Activated CD4-positive, alpha-beta memory T cell treated with anti-CD3 and anti-CD28 coated beads, Interleukin-2, amount 10 ng/mL, durations not matched to agents 7 days and 5 days (primary cell): Measurements from ENCODE around the gene CCR6. TPM values are rescaled to one million over a fixed set of nuclear protein-coding genes. Genes with fewer than 3 reads are reported as not detected.
"Not testable (repeated sequence)": the region's sequence is repeated elsewhere in the genome, so short reads cannot be mapped to it uniquely, and the experiment has no call there.

Experiments used
- CTCF ChIA-PET: fragments of 350-600 bp; sonication (Branson Sonifier 250); formaldehyde crosslinking; loops from one replicate; lab custom pipeline; 2021; ENCODE audit warnings: antibody characterized with exemption, inconsistent platforms; lab: Charles Lee
- POLR2A ChIA-PET: fragments of 350-600 bp; sonication (Branson Sonifier 250); formaldehyde crosslinking; loops from one replicate; lab custom pipeline; 2021; ENCODE audit warnings: antibody characterized with exemption; lab: Charles Lee
- DNase-seq: peaks from one replicate; pipeline ENCODE4 v3.0.0-alpha.2; 2020
- H3K27ac Mint-ChIP-seq: one replicate; pipeline ENCODE4 v1.8.0; 2021; ENCODE audit warnings: mild to moderate bottlenecking, mixed read lengths
- H3K27me3 Mint-ChIP-seq: one replicate; pipeline ENCODE4 v1.8.0; 2021; ENCODE audit warnings: mixed read lengths
- H3K36me3 Mint-ChIP-seq: one replicate; pipeline ENCODE4 v1.8.0; 2021; ENCODE audit warnings: low read depth, mixed read lengths
- H3K4me1 Mint-ChIP-seq: one replicate; pipeline ENCODE4 v1.8.0; 2021; ENCODE audit warnings: mixed read lengths
- H3K4me3 Mint-ChIP-seq: one replicate; pipeline ENCODE4 v1.8.0; 2021; ENCODE audit warnings: mild to moderate bottlenecking, mixed read lengths
- H3K9me3 Mint-ChIP-seq: one replicate; pipeline ENCODE4 v1.8.0; 2021; ENCODE audit warnings: mixed read lengths
- total RNA-seq, 2 experiments: library from RNA; stranded (reverse); gene quantifications; one replicate each; pipeline ENCODE4 v1.2.3, GENCODE V29; 2021

Gene CCR6
- total RNA-seq, 2 experiments from 2014 or later: 20.0 to 20.3 TPM

DNA sequence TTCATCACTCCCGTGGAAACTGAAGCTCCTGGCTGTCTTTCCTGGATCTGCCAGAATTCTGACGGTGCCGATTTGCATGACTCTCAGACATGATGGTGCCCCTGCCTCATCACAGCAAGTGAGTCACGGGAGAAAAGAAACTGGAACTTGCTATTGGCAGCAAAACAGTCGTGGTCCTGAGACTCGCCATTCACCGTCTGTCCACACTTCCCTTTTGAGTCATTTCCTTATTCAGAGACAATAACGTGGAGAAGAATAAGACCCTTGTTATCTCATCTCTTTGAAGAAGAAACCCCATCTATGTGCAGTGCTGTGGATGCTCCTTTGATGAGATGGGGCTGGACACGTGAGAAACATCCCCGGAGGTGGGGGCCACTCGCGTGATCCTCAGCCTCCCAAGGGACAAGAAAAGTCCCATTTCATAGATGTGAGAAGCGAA, 30.6 kb downstream of the CCR6 start:
- peaks cover 7% of the 10 kb centered on the region for H3K27me3 Mint-ChIP-seq
- H3K4me3 Mint-ChIP-seq: peak overlapping the region; percentile 59
- ChIA-PET CTCF (no interaction called here), POLR2A (interaction anchor here (1.8 kb wide), 1 partner anchor 31 kb away, joined by 5 read pairs; the partner anchor contains the start of gene CCR6)
- no peaks in the 10 kb centered on the region for H3K36me3 Mint-ChIP-seq
- no peak overlapping the region for H3K27ac Mint-ChIP-seq
- H3K9me3 Mint-ChIP-seq: no peaks in the 10 kb centered on the region
- DNase-seq: no peak
- H3K4me1 Mint-ChIP-seq: peaks cover 31% of the 10 kb centered on the region

- Mint-ChIP-seq H3K27ac (no peak overlapping the region), H3K27me3 (peaks cover 10% of the 10 kb centered on the region), H3K4me1 (peaks cover 31% of the 10 kb centered on the region), H3K4me3 (no peak overlapping the region), H3K36me3 (no peaks in the 10 kb centered on the region), H3K9me3 (no peaks in the 10 kb centered on the region)
- DNase-seq: no peak
- ChIA-PET CTCF (no interaction called here), POLR2A (no interaction called here)
Measured at GRCh38 chr6:167154291-167154690, 31.4 kb downstream of the CCR6 start.

DNA sequence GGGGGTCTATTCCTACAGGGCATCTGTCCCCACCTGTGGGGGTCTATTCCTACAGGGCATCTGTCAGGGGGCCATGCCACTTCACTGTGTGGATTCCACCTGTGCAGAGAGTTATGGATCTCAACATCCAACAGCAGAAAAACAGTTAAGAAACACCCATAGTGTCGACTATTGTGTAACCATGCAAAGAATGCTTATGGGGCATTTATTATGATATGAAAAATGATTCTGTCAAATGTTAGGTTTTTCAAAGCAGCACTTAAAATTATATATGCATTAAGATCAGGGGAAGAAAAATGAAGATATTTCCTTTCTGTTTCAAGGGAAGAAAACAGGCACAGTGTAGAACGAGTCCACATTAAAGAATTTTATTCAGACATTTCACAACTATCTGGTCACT, 32.0 kb downstream of the CCR6 start:
- Mint-ChIP-seq H3K27me3 (peaks cover 10% of the 10 kb centered on the region), H3K27ac (no peak overlapping the region), H3K36me3 (no peaks in the 10 kb centered on the region), H3K4me1 (peaks cover 31% of the 10 kb centered on the region), H3K9me3 (no peaks in the 10 kb centered on the region), H3K4me3 (no peak overlapping the region)
- DNase-seq: no peak
- POLR2A ChIA-PET: no interaction called here
- CTCF ChIA-PET: no interaction called here

- ChIA-PET POLR2A (no interaction called here), CTCF (no interaction called here)
- H3K9me3 Mint-ChIP-seq: no peaks in the 10 kb centered on the region
- H3K4me3 Mint-ChIP-seq: no peak overlapping the region
- peaks cover 10% of the 10 kb centered on the region for H3K27me3 Mint-ChIP-seq
- DNase-seq: no peak
- H3K27ac Mint-ChIP-seq: no peak overlapping the region
- peaks cover 14% of the 10 kb centered on the region for H3K4me1 Mint-ChIP-seq
- H3K36me3 Mint-ChIP-seq: no peaks in the 10 kb centered on the region
Measured at GRCh38 chr6:167157414-167157813, 34.5 kb downstream of the CCR6 start.

GRCh38 chr6:167157863-167158262, 35.0 kb downstream of the CCR6 start, which contains the start of gene GPR31:
Gene GPR31 (minus strand): TSS chr6:167157980. CDS start chr6:167157831, 149 bp downstream.
- Mint-ChIP-seq H3K9me3 (no peaks in the 10 kb centered on the region), H3K36me3 (no peaks in the 10 kb centered on the region), H3K27me3 (peaks cover 10% of the 10 kb centered on the region), H3K4me1 (peaks cover 10% of the 10 kb centered on the region), H3K4me3 (no peak within 1 kb of the TSS), H3K27ac (no peak within 1 kb of the TSS)
- CTCF ChIA-PET: no interaction called here
- DNase-seq: no peak
- POLR2A ChIA-PET: no interaction called here

- Mint-ChIP-seq H3K4me1 (no peaks in the 10 kb centered on the region), H3K27me3 (peaks cover 14% of the 10 kb centered on the region), H3K4me3 (no peak overlapping the region), H3K9me3 (no peaks in the 10 kb centered on the region), H3K27ac (no peak overlapping the region), H3K36me3 (no peaks in the 10 kb centered on the region)
- ChIA-PET CTCF (no interaction called here), POLR2A (no interaction called here)
- no peak for DNase-seq
Measured at GRCh38 chr6:167161851-167162467, 39.1 kb downstream of the CCR6 start.

DNA sequence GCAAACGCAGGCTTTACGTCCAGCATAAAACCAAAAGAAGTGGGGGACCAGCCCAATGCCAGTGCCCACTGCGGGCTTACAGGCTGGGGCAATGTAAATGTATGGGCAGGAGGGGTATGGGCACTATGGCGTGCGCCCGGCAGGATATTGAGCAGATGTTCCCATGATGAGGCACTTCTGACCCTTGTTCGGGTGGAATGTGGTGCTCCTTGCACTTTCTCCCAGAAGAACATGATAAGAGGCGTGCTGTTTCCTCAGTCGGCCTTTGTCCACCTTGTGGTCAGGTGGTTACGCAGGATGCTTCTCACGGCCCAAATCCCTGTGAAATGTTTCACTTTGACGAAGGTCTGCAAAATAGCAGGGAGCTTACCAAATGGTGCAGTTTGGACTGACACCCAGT, 39.7 kb downstream of the CCR6 start:
- Mint-ChIP-seq H3K9me3 (no peaks in the 10 kb centered on the region), H3K27ac (no peak overlapping the region), H3K4me1 (no peaks in the 10 kb centered on the region), H3K4me3 (no peak overlapping the region), H3K36me3 (no peaks in the 10 kb centered on the region), H3K27me3 (peaks cover 14% of the 10 kb centered on the region)
- ChIA-PET POLR2A (no interaction called here), CTCF (interaction anchor here (0.6 kb wide), 1 partner anchor 826 kb away, joined by 3 read pairs; no protein-coding TSS in a partner anchor)
- no peak for DNase-seq

DNA sequence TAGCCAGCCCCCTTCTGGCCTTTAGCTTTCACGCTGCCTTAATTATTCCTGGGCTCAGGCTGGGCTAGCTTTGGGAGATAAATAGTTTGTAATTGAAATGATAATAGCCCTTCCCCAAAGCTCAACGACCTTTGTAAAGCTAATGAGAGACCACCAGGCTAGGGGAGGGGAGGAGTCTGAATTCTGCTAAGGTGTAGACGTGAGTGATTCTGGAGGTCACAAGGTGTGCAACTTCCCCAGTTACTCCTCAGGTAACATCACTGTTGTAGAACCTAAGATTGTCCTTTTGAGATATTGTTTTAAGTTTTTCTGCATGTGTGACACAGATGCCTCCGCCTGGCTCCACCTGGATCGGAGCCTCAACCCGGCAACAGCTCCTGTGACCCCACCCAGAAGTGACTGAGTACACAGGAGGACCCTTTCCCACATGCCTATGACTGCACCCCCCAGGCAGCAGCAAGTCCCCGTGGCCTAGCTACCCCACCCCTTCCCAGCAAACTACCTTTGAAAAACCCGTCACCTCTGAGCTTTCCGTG, 40.6 kb downstream of the CCR6 start:
- Mint-ChIP-seq H3K27ac (no peak overlapping the region), H3K4me1 (no peaks in the 10 kb centered on the region), H3K36me3 (no peaks in the 10 kb centered on the region), H3K9me3 (no peaks in the 10 kb centered on the region), H3K27me3 (peaks cover 14% of the 10 kb centered on the region), H3K4me3 (no peak overlapping the region)
- no peak for DNase-seq
- ChIA-PET CTCF (interaction anchor here (0.6 kb wide), 1 partner anchor 128 kb away, joined by 3 read pairs; no protein-coding TSS in a partner anchor), POLR2A (no interaction called here)

- no peak for DNase-seq
- Mint-ChIP-seq H3K36me3 (no peaks in the 10 kb centered on the region), H3K4me3 (no peak overlapping the region), H3K9me3 (no peaks in the 10 kb centered on the region), H3K27me3 (peaks cover 10% of the 10 kb centered on the region), H3K27ac (no peak overlapping the region), H3K4me1 (no peaks in the 10 kb centered on the region)
- CTCF ChIA-PET: no interaction called here
- POLR2A ChIA-PET: no interaction called here
Measured at GRCh38 chr6:167164261-167164660, 41.4 kb downstream of the CCR6 start.

- no peaks in the 10 kb centered on the region for H3K36me3 Mint-ChIP-seq
- no peak for DNase-seq
- POLR2A ChIA-PET: no interaction called here
- no peaks in the 10 kb centered on the region for H3K4me1 Mint-ChIP-seq
- H3K4me3 Mint-ChIP-seq: no peak overlapping the region
- H3K27ac Mint-ChIP-seq: no peak overlapping the region
- peaks cover 15% of the 10 kb centered on the region for H3K27me3 Mint-ChIP-seq
- no peaks in the 10 kb centered on the region for H3K9me3 Mint-ChIP-seq
- CTCF ChIA-PET: no interaction called here
Measured at GRCh38 chr6:167165858-167166471, 43.1 kb downstream of the CCR6 start.

- H3K9me3 Mint-ChIP-seq, H3K27ac Mint-ChIP-seq, H3K4me3 Mint-ChIP-seq, H3K4me1 Mint-ChIP-seq, CTCF ChIA-PET, H3K36me3 Mint-ChIP-seq, DNase-seq, POLR2A ChIA-PET: not testable (repeated sequence)
- peaks cover 18% of the 10 kb centered on the region for H3K27me3 Mint-ChIP-seq
Measured at GRCh38 chr6:167167699-167168098, 44.8 kb downstream of the CCR6 start.

DNA sequence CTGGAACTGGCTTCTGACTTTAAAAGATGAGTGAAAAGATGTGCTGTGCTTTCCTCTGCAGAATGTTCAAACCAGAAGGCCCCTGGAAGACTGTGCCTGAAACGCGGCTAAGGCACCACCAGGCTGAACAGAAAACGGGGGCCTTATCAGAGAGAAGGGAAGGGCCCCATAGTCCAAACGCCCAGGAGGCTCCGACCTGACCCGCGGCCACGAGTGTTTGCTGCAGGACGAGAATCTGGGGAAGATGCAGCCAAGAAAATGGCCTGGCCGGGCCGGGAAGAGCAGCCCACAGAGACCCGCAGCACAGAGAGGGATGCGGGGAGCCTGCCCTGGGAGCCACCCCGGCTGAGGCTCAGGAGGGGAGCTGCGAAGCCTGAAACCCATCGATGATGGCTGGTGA, 45.4 kb downstream of the CCR6 start:
- H3K36me3 Mint-ChIP-seq, H3K4me1 Mint-ChIP-seq, POLR2A ChIA-PET, H3K9me3 Mint-ChIP-seq, H3K4me3 Mint-ChIP-seq, DNase-seq, CTCF ChIA-PET, H3K27ac Mint-ChIP-seq: not testable (repeated sequence)
- H3K27me3 Mint-ChIP-seq: peaks cover 18% of the 10 kb centered on the region

- POLR2A ChIA-PET, H3K27ac Mint-ChIP-seq, H3K9me3 Mint-ChIP-seq, H3K4me3 Mint-ChIP-seq, H3K4me1 Mint-ChIP-seq, DNase-seq, CTCF ChIA-PET, H3K36me3 Mint-ChIP-seq: not testable (repeated sequence)
- H3K27me3 Mint-ChIP-seq: peaks cover 18% of the 10 kb centered on the region
Measured at GRCh38 chr6:167169867-167170266, 47.0 kb downstream of the CCR6 start.
